ENCODE results near the gene TNPO1. TPM values are rescaled to one million over a fixed set of nuclear protein-coding genes. Genes with fewer than 3 reads are reported as not detected.

Gene TNPO1
- total and polyA plus RNA-seq, 9 of the 15 experiments (the other 6 are each of a cell fraction or from before 2014, with no cell fraction given), result 20.8 to 176 (median 97.9) TPM

DNA sequence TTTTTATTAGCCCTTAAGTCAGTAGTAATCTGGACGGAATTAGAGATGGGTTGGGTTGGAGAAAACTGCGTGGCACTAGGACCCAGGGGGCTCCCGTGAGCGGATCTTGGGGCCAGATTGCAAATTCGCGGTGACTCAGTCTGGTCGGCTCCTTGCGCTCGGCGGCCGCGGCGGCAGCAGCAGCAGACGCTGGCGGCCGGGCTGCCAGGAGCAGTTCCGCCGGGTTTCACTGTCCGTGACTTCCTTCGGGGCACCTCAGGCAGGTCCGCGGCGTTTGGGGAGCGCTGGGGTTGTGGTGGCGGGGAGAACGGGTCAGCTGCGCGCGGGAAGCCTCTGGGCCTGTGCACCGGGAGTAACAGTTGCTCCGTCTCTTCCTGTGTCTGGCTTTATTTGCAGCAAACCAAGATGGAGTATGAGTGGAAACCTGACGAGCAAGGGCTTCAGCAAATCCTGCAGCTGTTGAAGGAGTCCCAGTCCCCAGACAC, 31.6 kb downstream of the TNPO1 start (continued):
- TF ChIP-seq, protein P1, sequence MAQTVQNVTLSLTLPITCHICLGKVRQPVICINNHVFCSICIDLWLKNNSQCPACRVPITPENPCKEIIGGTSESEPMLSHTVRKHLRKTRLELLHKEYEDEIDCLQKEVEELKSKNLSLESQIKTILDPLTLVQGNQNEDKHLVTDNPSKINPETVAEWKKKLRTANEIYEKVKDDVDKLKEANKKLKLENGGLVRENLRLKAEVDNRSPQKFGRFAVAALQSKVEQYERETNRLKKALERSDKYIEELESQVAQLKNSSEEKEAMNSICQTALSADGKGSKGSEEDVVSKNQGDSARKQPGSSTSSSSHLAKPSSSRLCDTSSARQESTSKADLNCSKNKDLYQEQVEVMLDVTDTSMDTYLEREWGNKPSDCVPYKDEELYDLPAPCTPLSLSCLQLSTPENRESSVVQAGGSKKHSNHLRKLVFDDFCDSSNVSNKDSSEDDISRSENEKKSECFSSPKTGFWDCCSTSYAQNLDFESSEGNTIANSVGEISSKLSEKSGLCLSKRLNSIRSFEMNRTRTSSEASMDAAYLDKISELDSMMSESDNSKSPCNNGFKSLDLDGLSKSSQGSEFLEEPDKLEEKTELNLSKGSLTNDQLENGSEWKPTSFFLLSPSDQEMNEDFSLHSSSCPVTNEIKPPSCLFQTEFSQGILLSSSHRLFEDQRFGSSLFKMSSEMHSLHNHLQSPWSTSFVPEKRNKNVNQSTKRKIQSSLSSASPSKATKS (CRISPR knock-in tag; IDR thresholded peaks at IDR 0.05), result no peak
- TF ChIP-seq, protein P2, sequence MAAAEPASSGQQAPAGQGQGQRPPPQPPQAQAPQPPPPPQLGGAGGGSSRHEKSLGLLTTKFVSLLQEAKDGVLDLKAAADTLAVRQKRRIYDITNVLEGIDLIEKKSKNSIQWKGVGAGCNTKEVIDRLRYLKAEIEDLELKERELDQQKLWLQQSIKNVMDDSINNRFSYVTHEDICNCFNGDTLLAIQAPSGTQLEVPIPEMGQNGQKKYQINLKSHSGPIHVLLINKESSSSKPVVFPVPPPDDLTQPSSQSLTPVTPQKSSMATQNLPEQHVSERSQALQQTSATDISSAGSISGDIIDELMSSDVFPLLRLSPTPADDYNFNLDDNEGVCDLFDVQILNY (CRISPR knock-in tag; IDR thresholded peaks at IDR 0.05), result 0 out of 2 replicates have a peak, but pooled peaks have one; percentile 38
- TF ChIP-seq NFYB (IDR thresholded peaks at IDR 0.05; ENCODE audit: extremely low read depth, insufficient read length), result no peak
- peak; percentile 87 for TF ChIP-seq HNRNPLL (IDR thresholded peaks at IDR 0.05; ENCODE audit: low read depth, low read length, poor library complexity, severe bottlenecking)
- TF ChIP-seq ATF7 (IDR thresholded peaks at IDR 0.05), result peak; percentile 68; the same call in 1 of the 2 replicates
- TF ChIP-seq DDX20 (tag; IDR thresholded peaks at IDR 0.05; ENCODE audit: low read depth), result no peak
- TF ChIP-seq KAT8 (IDR thresholded peaks at IDR 0.05; ENCODE audit: low read depth), result no peak
- no peak for TF ChIP-seq ZNF41 (CRISPR knock-in tag; conservative IDR thresholded peaks at IDR 0.05)
- TF ChIP-seq L3MBTL2 (IDR thresholded peaks at IDR 0.05), result 0 out of 2 replicates have a peak, but pooled peaks have one; percentile 28
- peak; percentile 88 for TF ChIP-seq POLR2H (tag; IDR thresholded peaks at IDR 0.05; ENCODE audit: low read depth)
- peak; percentile 59 for TF ChIP-seq TEAD4 (IDR thresholded peaks at IDR 0.05; ENCODE audit: low read length)
- no peak for TF ChIP-seq TEAD4 (CRISPR knock-in tag; IDR thresholded peaks at IDR 0.05; ENCODE audit: borderline replicate concordance)
- peak; percentile 95 for TF ChIP-seq TOE1 (IDR thresholded peaks at IDR 0.05; ENCODE audit: borderline replicate concordance)
- TF ChIP-seq TOE1 (CRISPR knock-in tag; IDR thresholded peaks at IDR 0.05; ENCODE audit: borderline replicate concordance, low read depth), result no peak
- peak; percentile 61 for TF ChIP-seq GABPB1 (CRISPR knock-in tag; IDR thresholded peaks at IDR 0.05)
- peak; percentile 89 for TF ChIP-seq CC2D1A (IDR thresholded peaks at IDR 0.05)
- TF ChIP-seq NFRKB (IDR thresholded peaks at IDR 0.05; ENCODE audit: low read depth), result peak; percentile 88; the same call in 1 of the 2 replicates
- no peak for TF ChIP-seq HOXB6 (CRISPR knock-in tag; IDR thresholded peaks at IDR 0.05; ENCODE audit: borderline replicate concordance)
- TF ChIP-seq ZNF766 (CRISPR knock-in tag; conservative IDR thresholded peaks at IDR 0.05), result peak; percentile 16; the same call in 1 of the 2 replicates
- TF ChIP-seq, protein P3, sequence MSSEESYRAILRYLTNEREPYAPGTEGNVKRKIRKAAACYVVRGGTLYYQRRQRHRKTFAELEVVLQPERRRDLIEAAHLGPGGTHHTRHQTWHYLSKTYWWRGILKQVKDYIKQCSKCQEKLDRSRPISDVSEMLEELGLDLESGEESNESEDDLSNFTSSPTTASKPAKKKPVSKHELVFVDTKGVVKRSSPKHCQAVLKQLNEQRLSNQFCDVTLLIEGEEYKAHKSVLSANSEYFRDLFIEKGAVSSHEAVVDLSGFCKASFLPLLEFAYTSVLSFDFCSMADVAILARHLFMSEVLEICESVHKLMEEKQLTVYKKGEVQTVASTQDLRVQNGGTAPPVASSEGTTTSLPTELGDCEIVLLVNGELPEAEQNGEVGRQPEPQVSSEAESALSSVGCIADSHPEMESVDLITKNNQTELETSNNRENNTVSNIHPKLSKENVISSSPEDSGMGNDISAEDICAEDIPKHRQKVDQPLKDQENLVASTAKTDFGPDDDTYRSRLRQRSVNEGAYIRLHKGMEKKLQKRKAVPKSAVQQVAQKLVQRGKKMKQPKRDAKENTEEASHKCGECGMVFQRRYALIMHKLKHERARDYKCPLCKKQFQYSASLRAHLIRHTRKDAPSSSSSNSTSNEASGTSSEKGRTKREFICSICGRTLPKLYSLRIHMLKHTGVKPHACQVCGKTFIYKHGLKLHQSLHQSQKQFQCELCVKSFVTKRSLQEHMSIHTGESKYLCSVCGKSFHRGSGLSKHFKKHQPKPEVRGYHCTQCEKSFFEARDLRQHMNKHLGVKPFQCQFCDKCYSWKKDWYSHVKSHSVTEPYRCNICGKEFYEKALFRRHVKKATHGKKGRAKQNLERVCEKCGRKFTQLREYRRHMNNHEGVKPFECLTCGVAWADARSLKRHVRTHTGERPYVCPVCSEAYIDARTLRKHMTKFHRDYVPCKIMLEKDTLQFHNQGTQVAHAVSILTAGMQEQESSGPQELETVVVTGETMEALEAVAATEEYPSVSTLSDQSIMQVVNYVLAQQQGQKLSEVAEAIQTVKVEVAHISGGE (CRISPR knock-in tag; IDR thresholded peaks at IDR 0.05), result peak in 1 of 3 experiments; percentile 73; a peak in 3 of 6 replicates
- peak; percentile 97 for TF ChIP-seq FOSL1 (tag; conservative IDR thresholded peaks at IDR 0.05)
- TF ChIP-seq SPI1 (IDR thresholded peaks at IDR 0.05; ENCODE audit: borderline replicate concordance, low read depth, low read length), result no peak
- peak; percentile 90; the same call in 1 of the 2 replicates for TF ChIP-seq PHF21A (IDR thresholded peaks at IDR 0.05; ENCODE audit: borderline replicate concordance, low read depth)
